ENCODE measurements around the gene SYNJ2BP. TPM values are rescaled to one million over a fixed set of nuclear protein-coding genes. Genes with fewer than 3 reads are reported as not detected.
"Not testable (repeated sequence)": the region's sequence is repeated elsewhere in the genome, so short reads cannot be mapped to it uniquely, and the experiment has no call there.

SYNJ2BP gene, protein sequence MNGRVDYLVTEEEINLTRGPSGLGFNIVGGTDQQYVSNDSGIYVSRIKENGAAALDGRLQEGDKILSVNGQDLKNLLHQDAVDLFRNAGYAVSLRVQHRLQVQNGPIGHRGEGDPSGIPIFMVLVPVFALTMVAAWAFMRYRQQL
- 4.7 TPM for polyA plus RNA-seq (2012; ENCODE audit: low read depth, missing spikeins)

DNA sequence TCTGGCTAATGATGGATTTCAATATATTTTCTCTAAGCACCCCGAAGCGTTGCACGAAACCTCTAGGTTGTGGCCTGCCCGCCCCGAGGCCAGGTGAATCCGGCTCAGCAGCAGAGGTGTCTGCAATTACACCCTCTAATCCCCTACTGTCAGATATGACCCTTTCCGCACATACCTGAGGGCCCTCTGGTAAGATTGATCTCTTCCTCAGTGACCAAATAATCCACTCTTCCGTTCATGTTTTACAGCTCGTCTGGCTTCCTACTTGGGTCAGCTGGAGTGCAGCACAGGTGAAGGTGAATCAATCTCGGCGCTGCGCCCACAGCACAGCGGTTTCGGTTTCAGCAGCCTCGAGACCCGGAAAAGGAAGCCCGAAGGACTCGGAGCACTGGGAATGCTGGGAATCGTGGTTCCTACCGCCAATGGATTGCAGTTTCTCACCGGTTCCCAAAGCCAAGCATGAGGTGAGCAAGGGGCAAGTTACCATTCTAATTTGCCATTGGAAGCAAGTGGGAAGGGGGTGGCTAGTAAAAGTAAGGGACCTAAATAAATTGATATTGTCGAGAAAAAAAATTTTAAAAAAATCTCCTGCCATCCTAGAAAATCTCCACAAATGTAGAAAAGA lies at the start of gene SYNJ2BP:
SYNJ2BP (minus strand) TSS at position 366 of the 625 bp plus-strand sequence; CDS start at position 239, 127 bp downstream.
- TF ChIP-seq POLR2A (IDR thresholded peaks at IDR 0.05; ENCODE audit: low read depth, low read length) (no peak), SPI1 (IDR thresholded peaks at IDR 0.05; ENCODE audit: low read depth, low read length) (no peak), POU2F2 (IDR thresholded peaks at IDR 0.05; ENCODE audit: low read depth, low read length) (no peak), TAF1 (IDR thresholded peaks at IDR 0.05; ENCODE audit: low read depth, low read length) (no peak), PAX5 (IDR thresholded peaks at IDR 0.05; ENCODE audit: insufficient read depth, low read length, severe bottlenecking) (no peak), POLR2AphosphoS5 (IDR thresholded peaks at IDR 0.05; ENCODE audit: low read depth, low read length) (no peak)
- FAIRE-seq (peak; percentile 95), DNase-seq (ENCODE audit: insufficient read length, low spot score) (peak; percentile 22)

DNA sequence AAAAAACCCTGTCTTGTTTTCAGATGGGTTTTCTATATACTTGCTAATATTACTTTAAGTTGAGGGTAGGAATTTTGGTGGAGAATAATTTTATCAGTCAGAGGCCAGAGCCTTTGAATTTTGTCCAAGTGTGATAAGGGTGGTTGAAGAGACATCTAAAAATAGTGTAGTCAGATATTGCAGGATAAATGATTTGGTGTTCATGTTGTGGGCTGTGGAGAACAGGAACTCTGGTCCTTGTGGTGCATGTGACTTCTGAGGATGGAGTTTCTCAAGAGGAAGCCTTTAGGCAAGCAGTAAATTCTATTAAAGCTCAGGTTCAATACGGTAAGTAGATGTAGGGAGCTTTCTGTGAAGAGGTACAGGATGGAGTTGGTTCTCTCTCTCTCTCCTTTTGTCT lies 37.8 kb upstream of the SYNJ2BP start:
- DNase-seq (ENCODE audit: insufficient read length, low spot score) (no peak), FAIRE-seq (no peak)
- TF ChIP-seq PAX5 (IDR thresholded peaks at IDR 0.05; ENCODE audit: insufficient read depth, low read length, severe bottlenecking) (no peak), POU2F2 (IDR thresholded peaks at IDR 0.05; ENCODE audit: low read depth, low read length) (no peak), POLR2A (IDR thresholded peaks at IDR 0.05; ENCODE audit: low read depth, low read length) (no peak), TAF1 (IDR thresholded peaks at IDR 0.05; ENCODE audit: low read depth, low read length) (no peak), POLR2AphosphoS5 (IDR thresholded peaks at IDR 0.05; ENCODE audit: low read depth, low read length) (no peak), SPI1 (IDR thresholded peaks at IDR 0.05; ENCODE audit: low read depth, low read length) (no peak)

DNA sequence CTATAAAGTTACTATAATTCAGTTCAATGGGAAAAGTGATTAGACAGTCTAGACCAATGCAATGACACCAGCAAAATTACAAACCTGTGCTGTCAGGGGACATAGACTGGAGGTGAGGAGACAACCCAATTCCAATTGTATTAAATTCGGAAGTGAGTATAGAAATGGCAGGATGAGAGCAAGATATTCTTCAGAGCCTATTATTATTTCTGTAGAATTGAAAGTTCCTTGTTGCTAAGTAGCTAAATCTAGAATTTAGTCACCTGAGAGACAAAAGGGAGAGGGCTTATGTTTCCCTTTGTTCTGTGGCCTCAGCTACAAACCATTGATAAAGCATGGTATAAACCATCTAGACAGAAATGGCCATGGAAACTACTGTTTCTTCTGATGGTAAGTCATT lies 35.0 kb upstream of the SYNJ2BP start, which contains the start of gene ADAM21:
ADAM21 (plus strand) TSS at position 301 of the 400 bp plus-strand sequence. CDS start 5,326 bp downstream, outside the sequence.
- DNase-seq (ENCODE audit: insufficient read length, low spot score) (no peak), FAIRE-seq (no peak)
- TF ChIP-seq PAX5 (IDR thresholded peaks at IDR 0.05; ENCODE audit: insufficient read depth, low read length, severe bottlenecking) (no peak), POLR2AphosphoS5 (IDR thresholded peaks at IDR 0.05; ENCODE audit: low read depth, low read length) (no peak), SPI1 (IDR thresholded peaks at IDR 0.05; ENCODE audit: low read depth, low read length) (no peak), TAF1 (IDR thresholded peaks at IDR 0.05; ENCODE audit: low read depth, low read length) (no peak), POU2F2 (IDR thresholded peaks at IDR 0.05; ENCODE audit: low read depth, low read length) (no peak), POLR2A (IDR thresholded peaks at IDR 0.05; ENCODE audit: low read depth, low read length) (no peak)

DNA sequence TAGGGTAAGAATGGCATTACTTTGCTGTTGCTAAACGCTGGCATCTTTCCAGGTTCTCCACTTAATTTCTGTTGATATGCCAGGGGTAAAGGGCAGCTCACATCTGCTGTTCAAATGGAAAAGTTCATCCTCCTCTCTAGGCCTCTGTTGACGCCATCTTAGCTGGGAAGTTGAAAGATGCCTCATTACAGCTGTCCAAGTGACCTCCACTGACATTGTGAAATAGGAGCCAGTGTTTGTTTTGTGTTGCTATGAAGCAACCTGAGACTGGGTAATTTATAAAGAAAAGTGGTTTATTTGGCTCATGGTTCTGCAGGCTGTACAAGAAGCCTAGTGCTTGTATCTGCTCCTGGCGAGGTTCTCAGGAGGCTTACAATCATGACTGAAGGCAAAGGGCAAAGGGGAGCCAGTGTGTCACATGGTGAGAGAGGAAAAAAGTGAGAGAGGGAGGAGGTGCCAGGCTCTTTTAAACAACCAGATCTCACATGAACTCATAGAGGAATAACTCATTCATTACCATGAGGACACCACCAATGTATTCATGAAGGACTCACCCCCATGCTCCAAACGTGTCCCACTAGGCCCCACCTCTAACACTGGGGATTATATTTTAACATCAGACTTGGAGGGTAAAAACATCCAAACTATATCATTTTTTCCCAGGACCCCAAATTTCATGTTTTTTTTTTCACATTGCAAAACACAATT lies 31.9 kb upstream of the SYNJ2BP start:
- DNase-seq (ENCODE audit: insufficient read length, low spot score) (no peak), FAIRE-seq (no peak)
- TF ChIP-seq POLR2A (IDR thresholded peaks at IDR 0.05; ENCODE audit: low read depth, low read length) (no peak), TAF1 (IDR thresholded peaks at IDR 0.05; ENCODE audit: low read depth, low read length) (no peak), SPI1 (IDR thresholded peaks at IDR 0.05; ENCODE audit: low read depth, low read length) (no peak), PAX5 (IDR thresholded peaks at IDR 0.05; ENCODE audit: insufficient read depth, low read length, severe bottlenecking) (no peak), POLR2AphosphoS5 (IDR thresholded peaks at IDR 0.05; ENCODE audit: low read depth, low read length) (no peak), POU2F2 (IDR thresholded peaks at IDR 0.05; ENCODE audit: low read depth, low read length) (no peak)

DNA sequence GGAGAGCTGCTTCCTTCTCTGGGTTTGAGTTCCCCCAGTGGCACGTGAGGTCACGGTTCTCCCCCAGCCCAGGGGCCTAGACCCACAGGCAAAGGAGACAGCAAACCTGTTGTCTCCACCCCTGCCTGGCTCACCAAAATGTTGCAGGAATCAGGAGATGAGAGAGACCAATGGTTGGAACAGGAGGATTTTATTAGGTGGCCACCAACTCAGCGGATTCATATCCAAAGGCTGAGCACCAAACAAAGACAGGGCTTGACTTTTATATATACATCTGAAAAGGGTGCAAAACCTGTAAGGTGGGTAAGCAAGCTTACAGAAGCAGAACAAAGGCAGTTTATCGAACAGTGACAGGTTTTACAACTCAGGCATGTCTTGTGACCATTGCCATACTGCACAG lies 25.9 kb upstream of the SYNJ2BP start:
- TF ChIP-seq TAF1 (IDR thresholded peaks at IDR 0.05; ENCODE audit: low read depth, low read length) (no peak), PAX5 (IDR thresholded peaks at IDR 0.05; ENCODE audit: insufficient read depth, low read length, severe bottlenecking) (no peak), SPI1 (IDR thresholded peaks at IDR 0.05; ENCODE audit: low read depth, low read length) (no peak), POLR2A (IDR thresholded peaks at IDR 0.05; ENCODE audit: low read depth, low read length) (no peak), POLR2AphosphoS5 (IDR thresholded peaks at IDR 0.05; ENCODE audit: low read depth, low read length) (no peak), POU2F2 (IDR thresholded peaks at IDR 0.05; ENCODE audit: low read depth, low read length) (no peak)
- FAIRE-seq (no peak), DNase-seq (ENCODE audit: insufficient read length, low spot score) (no peak)

DNA sequence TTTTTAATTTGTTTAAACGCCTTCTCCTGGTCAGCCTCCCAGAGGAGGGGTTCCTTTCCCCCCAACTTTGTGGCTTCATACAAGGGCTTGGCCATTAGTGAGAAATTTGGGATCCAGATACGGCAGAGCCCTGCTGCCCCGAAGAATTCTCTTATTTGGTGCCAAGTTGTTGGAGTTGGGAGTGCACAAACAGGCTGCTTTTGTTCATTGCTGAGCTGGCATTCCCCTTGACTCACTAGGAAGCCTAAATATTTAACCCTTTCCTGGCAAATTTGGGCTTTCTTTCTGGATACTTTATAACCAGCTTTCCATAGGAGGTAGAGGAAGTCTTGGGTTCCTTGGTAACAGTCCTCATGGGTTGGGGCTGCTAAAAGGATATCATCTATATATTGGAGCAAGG lies 24.8 kb upstream of the SYNJ2BP start:
- DNase-seq (ENCODE audit: insufficient read length, low spot score) = no peak
- TF ChIP-seq PAX5 (IDR thresholded peaks at IDR 0.05; ENCODE audit: insufficient read depth, low read length, severe bottlenecking) (no peak), POLR2AphosphoS5 (IDR thresholded peaks at IDR 0.05; ENCODE audit: low read depth, low read length) (no peak), SPI1 (IDR thresholded peaks at IDR 0.05; ENCODE audit: low read depth, low read length) (no peak), POLR2A (IDR thresholded peaks at IDR 0.05; ENCODE audit: low read depth, low read length) (no peak), POU2F2 (IDR thresholded peaks at IDR 0.05; ENCODE audit: low read depth, low read length) (no peak), TAF1 (IDR thresholded peaks at IDR 0.05; ENCODE audit: low read depth, low read length) (no peak)
- FAIRE-seq = no peak

DNA sequence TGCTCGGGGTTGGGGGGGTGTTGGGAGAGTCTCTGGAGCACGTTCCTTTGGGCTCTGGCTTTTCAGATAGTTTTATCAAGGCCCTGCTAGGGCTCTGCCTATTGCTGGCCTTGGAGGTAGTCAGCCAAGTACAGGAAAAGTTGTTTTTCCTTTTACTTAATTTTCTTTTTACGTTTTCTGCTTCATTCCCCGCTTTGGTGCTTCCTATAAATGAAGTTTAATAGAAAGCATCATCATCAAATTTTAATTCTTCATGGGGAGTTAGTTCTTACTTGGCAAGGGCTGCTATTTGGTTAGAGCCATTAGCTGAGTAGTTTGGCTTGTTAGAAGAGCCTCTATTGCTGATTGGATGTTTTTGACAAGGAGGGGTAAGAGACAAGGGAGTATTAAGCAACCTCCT lies 20.0 kb upstream of the SYNJ2BP start:
- DNase-seq (ENCODE audit: insufficient read length, low spot score) (no peak), FAIRE-seq (no peak)
- no peak for TF ChIP-seq TAF1 (IDR thresholded peaks at IDR 0.05; ENCODE audit: low read depth, low read length)
- no peak for TF ChIP-seq POU2F2 (IDR thresholded peaks at IDR 0.05; ENCODE audit: low read depth, low read length)
- no peak for TF ChIP-seq POLR2AphosphoS5 (IDR thresholded peaks at IDR 0.05; ENCODE audit: low read depth, low read length)
- no peak for TF ChIP-seq POLR2A (IDR thresholded peaks at IDR 0.05; ENCODE audit: low read depth, low read length)
- no peak for TF ChIP-seq SPI1 (IDR thresholded peaks at IDR 0.05; ENCODE audit: low read depth, low read length)
- no peak for TF ChIP-seq PAX5 (IDR thresholded peaks at IDR 0.05; ENCODE audit: insufficient read depth, low read length, severe bottlenecking)

DNA sequence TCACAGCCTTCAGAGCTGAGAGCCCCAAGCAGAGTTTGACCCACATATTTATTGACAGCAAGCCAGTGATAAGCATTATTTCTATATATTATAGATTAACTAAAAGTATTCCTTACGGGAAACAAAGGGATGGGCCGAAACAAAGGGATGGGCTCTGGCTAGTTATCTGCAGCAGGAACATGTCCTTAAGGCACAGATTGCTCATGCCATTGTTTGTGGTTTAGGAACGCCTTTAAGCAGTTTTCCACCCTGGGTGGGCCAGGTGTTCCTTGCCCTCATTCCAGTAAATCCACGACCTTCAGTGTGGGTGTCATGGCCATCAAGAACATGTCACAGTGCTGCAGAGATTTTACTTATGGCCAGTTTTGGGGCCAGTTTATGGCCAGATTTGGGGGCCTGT lies 9.7 kb upstream of the SYNJ2BP start:
- not testable (repeated sequence) for FAIRE-seq; DNase-seq (ENCODE audit: insufficient read length, low spot score)

DNA sequence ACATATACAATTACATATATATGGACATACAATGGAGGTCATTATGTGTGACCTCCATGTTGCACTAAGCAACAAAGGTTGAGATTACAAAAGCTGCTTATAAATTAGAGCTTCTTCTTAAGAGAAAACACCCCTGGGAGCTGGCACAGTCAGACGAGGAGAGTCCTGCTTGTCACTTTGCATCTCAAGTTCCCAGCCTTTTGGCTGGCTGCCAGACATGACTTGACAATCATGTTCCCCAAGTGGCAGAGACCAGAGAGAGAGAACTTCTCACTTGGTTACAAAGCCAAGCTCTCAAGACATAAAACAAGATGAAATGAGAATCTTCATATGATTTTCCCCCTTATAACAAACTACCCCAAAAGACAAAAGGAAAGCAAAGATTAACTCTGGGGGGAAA lies 8.5 kb upstream of the SYNJ2BP start:
- no peak for DNase-seq (ENCODE audit: insufficient read length, low spot score)
- no peak for FAIRE-seq

More for the DNA sequence above, 8.5 kb upstream of the SYNJ2BP start:
- no peak for TF ChIP-seq SPI1 (IDR thresholded peaks at IDR 0.05; ENCODE audit: low read depth, low read length)
- no peak for TF ChIP-seq PAX5 (IDR thresholded peaks at IDR 0.05; ENCODE audit: insufficient read depth, low read length, severe bottlenecking)
- TF ChIP-seq TAF1 (IDR thresholded peaks at IDR 0.05; ENCODE audit: low read depth, low read length) = no peak
- TF ChIP-seq POLR2A (IDR thresholded peaks at IDR 0.05; ENCODE audit: low read depth, low read length) = no peak
- TF ChIP-seq POLR2AphosphoS5 (IDR thresholded peaks at IDR 0.05; ENCODE audit: low read depth, low read length) = no peak
- TF ChIP-seq POU2F2 (IDR thresholded peaks at IDR 0.05; ENCODE audit: low read depth, low read length) = no peak
